SIG-M5 (cell line): ENCODE results near the gene CMTM6.
"Not testable (repeated sequence)": the region's sequence is repeated elsewhere in the genome, so short reads cannot be mapped to it uniquely, and the experiment has no call there.

Experiments
- DNase-seq: peaks from one replicate; lab custom pipeline; 2025; lab: John Stamatoyannopoulos, UW

CMTM6 gene

GRCh38 chr3:32499585-32499984 is 3.1 kb downstream of the CMTM6 start:
- DNase-seq: no peak

- DNase-seq: no peak
Observed at GRCh38 chr3:32498992-32499391, 3.7 kb downstream of the CMTM6 start.

GRCh38 chr3:32498252-32498651 is 4.4 kb downstream of the CMTM6 start:
- DNase-seq: no peak

- DNase-seq: no peak
Observed at GRCh38 chr3:32495609-32496008, 7.0 kb downstream of the CMTM6 start.

GRCh38 chr3:32495085-32495484 is 7.6 kb downstream of the CMTM6 start:
- no peak for DNase-seq

- DNase-seq: no peak
Observed at GRCh38 chr3:32493437-32494414, 8.9 kb downstream of the CMTM6 start.

- no peak for DNase-seq
Observed at GRCh38 chr3:32492684-32493436, 9.8 kb downstream of the CMTM6 start.

- DNase-seq: no peak
Observed at GRCh38 chr3:32488474-32489008, 14.1 kb downstream of the CMTM6 start.

- no peak for DNase-seq
Observed at GRCh38 chr3:32487781-32488473, 14.7 kb downstream of the CMTM6 start.

GRCh38 chr3:32484436-32484835 is 18.2 kb downstream of the CMTM6 start:
- DNase-seq: peak; percentile 13

- DNase-seq: no peak
Observed at GRCh38 chr3:32483772-32484171, 18.9 kb downstream of the CMTM6 start.

- DNase-seq: no peak
Observed at GRCh38 chr3:32482693-32483092, 20.0 kb downstream of the CMTM6 start.

GRCh38 chr3:32481791-32482631 is 20.6 kb downstream of the CMTM6 start:
- DNase-seq: no peak

- no peak for DNase-seq
Observed at GRCh38 chr3:32480604-32481003, 22.0 kb downstream of the CMTM6 start.

- DNase-seq: no peak
Observed at GRCh38 chr3:32474201-32474600, 28.5 kb downstream of the CMTM6 start.

- not testable (repeated sequence) for DNase-seq
Observed at GRCh38 chr3:32472151-32472550, 30.5 kb downstream of the CMTM6 start.

- no peak for DNase-seq
Observed at GRCh38 chr3:32471246-32471645, 31.4 kb downstream of the CMTM6 start.

- no peak for DNase-seq
Observed at GRCh38 chr3:32470362-32470761, 32.3 kb downstream of the CMTM6 start.

- DNase-seq: no peak
Observed at GRCh38 chr3:32469151-32469874, 33.3 kb downstream of the CMTM6 start.

GRCh38 chr3:32467333-32468070 is 35.1 kb downstream of the CMTM6 start:
- no peak for DNase-seq
